ENCODE measurements around the gene NR3C1.

Gene NR3C1

DNA sequence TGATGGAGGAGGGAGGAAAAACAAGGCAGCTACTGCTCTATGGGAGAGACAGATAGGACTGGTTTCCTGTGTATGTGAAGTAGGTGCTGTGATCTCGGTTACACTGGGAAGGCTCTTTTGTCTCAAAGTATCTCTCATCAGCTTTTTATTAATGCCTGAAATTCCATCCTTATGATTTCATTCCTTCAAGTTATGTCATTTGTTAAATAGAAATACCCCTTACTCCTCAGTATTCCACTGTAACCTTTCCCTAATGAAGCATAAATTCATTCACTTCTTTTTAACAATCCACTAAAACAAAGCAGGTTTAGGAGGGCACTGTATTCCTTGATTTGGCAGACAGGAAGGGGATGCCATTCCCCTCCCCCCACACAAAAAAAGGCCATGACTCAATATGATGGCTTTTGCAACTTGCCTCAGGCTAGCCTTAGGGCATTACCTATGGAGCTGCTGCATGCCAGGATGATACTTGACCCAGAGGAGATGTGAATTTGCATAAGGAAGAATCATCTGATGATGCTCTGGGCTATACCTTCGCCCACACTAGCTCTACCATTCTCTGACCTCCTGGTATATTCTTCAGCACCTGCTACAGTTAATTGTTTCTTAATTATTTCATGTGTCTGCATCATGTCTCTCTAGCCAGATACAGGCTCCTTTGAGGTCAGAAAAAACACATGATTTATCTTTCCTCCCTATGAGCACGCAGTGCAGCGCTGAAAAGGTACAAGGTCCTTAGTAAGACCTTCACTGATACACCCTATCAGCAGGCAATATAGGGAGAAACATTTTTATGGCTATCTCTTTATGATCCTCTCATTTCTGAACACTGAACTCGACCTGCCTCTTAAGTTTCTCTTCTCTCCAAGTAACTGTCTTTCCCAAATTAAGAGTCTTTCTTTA, 26.3 kb downstream of the NR3C1 start:
- TF ChIP-seq, protein P1, sequence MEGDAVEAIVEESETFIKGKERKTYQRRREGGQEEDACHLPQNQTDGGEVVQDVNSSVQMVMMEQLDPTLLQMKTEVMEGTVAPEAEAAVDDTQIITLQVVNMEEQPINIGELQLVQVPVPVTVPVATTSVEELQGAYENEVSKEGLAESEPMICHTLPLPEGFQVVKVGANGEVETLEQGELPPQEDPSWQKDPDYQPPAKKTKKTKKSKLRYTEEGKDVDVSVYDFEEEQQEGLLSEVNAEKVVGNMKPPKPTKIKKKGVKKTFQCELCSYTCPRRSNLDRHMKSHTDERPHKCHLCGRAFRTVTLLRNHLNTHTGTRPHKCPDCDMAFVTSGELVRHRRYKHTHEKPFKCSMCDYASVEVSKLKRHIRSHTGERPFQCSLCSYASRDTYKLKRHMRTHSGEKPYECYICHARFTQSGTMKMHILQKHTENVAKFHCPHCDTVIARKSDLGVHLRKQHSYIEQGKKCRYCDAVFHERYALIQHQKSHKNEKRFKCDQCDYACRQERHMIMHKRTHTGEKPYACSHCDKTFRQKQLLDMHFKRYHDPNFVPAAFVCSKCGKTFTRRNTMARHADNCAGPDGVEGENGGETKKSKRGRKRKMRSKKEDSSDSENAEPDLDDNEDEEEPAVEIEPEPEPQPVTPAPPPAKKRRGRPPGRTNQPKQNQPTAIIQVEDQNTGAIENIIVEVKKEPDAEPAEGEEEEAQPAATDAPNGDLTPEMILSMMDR (IDR thresholded peaks at IDR 0.05; ENCODE audit: low read length, missing control alignments), result no peak
- DNase-seq (ENCODE audit: low read depth), result peak; percentile 59
- no peak overlapping the region for H3K4me3 ChIP-seq (replicated peaks; ENCODE audit: low read depth, low read length)

DNA sequence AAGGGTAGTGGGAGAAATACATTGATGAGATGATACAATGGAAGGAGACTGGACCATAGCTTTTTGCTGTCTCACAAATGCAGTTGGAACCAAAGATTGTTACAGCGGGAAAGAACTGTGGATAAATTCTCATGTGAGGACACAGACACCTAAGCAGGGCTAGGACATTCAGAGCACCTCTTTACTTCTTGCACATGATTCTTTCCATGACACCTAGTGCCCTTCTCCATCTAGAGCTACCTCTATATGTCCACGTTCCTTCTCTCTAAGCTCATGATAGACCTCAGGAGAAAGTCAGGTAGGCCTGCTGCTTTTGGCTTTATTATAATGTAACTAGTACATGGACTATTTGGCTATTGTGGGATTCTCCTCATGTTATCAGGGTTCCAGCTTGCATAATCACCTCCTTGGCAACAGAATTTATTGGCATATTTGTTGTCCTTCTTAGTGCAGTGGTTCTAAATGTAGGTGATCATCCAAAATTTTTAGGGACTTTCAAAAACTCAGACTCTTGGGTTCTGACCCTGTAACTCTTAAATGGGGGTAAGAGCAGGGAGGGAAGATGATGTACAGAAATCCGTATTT, 27.2 kb downstream of the NR3C1 start:
- no peak overlapping the region for H3K4me3 ChIP-seq (replicated peaks; ENCODE audit: low read depth, low read length)
- DNase-seq (ENCODE audit: low read depth), result no peak
- TF ChIP-seq, protein P1 (IDR thresholded peaks at IDR 0.05; ENCODE audit: low read length, missing control alignments), result no peak

DNA sequence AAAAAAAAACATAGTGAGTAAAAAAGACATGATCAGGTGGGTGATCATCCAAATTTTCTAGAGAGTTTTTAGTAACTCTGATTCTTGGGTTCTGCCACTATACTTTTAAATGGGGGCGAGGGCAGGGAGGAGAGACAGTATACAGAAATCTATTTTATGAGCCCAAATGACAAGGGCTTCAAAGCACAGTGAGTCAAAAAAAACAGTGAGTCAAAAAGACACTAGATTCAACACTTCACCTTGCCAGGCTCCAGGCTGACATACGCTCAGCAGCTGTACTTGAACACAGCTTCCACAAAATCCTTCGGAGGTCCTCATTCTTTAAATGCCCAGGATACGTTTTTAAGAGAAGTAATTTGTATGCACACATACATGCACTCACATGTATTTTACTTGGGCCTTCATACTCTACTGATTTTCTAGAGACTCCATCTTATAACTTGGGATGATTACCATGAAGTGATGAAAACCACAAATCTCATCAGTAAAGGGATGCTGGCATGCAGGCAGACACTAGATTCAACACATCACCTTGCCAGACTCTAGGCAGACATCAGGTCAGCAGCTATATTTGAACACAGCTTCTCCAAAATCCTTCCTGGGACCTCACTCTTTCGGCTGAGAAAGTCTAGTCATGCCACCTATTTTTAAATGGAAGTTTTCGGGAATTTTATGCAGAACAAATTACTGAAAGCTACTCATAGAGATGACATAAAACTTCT, 28.8 kb downstream of the NR3C1 start:
- DNase-seq (ENCODE audit: low read depth), result no peak
- TF ChIP-seq, protein P1 (IDR thresholded peaks at IDR 0.05; ENCODE audit: low read length, missing control alignments), result no peak
- H3K4me3 ChIP-seq (replicated peaks; ENCODE audit: low read depth, low read length), result no peak overlapping the region

DNA sequence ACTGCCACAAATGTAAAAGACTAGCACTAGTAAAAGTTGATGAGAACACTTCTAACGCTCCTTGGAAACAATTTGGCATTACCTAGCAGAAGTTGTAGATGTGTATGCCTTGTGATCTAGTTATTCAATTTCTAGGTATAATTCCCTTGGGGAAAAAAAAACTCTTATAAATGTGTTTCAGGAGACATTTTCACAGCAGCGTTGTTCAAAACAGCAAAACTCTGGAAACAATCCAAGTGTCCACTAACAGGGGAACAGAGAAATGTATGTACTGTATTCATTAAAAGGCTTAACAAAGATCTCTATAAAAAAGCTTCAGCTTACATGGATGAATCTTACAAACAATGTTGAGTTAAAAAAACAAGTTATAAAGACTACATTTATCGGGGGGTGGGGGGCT, 30.4 kb downstream of the NR3C1 start:
- peak; percentile 10 for DNase-seq (ENCODE audit: low read depth)
- H3K4me3 ChIP-seq (replicated peaks; ENCODE audit: low read depth, low read length), result no peak overlapping the region
- TF ChIP-seq, protein P1 (IDR thresholded peaks at IDR 0.05; ENCODE audit: low read length, missing control alignments), result no peak

DNA sequence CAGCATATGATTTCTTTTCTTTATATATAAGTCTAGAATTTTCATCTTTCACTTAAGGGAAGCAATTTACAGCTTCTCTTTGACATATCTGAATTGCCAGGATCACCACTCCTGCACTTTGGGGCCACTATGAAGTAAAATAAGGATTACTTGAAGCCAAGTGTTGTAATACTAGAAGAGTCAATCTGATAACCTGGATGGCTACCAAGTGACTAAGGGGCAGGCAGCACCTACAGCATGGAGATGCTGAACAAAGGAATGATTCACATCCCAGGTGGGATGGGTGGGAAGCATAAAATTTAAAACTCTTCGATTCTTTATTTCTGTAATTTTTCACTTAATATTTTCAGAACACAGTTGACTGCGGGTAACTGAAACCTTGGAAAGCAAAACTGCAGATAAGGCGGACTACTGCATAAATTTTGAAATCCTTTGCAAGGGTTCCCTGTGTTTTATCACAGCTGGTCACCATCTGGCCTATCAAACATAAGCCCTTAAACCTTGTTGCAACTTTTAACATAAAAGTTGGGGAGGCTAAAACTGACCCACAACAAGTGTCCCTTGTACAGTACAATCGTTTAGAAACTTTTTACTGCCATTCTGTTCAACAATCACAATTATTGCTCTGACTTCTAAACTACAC, 31.2 kb downstream of the NR3C1 start:
- DNase-seq (ENCODE audit: low read depth), result peak; percentile 31
- H3K4me3 ChIP-seq (replicated peaks; ENCODE audit: low read depth, low read length), result no peak overlapping the region
- TF ChIP-seq, protein P1 (IDR thresholded peaks at IDR 0.05; ENCODE audit: low read length, missing control alignments), result no peak

DNA sequence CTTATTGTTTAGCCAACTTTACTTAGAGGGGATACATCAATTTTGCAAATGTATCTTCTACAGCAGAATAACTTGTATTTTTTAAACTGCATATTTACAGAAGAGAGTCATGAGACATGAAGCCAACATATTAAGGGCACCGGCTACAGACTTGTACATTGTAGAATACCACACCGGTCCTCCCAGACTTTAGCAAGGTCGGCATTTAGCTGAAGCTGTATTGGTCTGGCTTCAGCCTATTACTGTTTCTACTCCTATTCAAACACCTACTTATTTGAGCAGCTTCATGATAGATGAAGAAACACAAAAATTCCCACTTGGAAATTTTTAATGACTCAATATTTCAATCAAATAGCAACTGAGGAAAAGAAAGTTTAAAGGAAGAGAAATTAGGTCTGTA, 33.0 kb downstream of the NR3C1 start:
- DNase-seq (ENCODE audit: low read depth), result no peak
- H3K4me3 ChIP-seq (replicated peaks; ENCODE audit: low read depth, low read length), result no peak overlapping the region
- TF ChIP-seq, protein P1 (IDR thresholded peaks at IDR 0.05; ENCODE audit: low read length, missing control alignments), result no peak
